Amniotic epithelial cell (primary cell): ENCODE results near the gene CPSF2.
A peak's percentile ranks its signal among the peaks of the same experiment; 100 is the strongest.

Experiments used
- DNase-seq: peaks from one replicate; pipeline ENCODE4 v3.0.0-alpha.2; 2010; ENCODE audit warnings: low read depth

The CPSF2 gene

GRCh38 chr14:92121670-92122350 is at the start of gene CPSF2, which contains the start of gene NDUFB1:
Gene CPSF2, plus strand, starts transcription at chr14:92121969. Its CDS starts 9,016 bp downstream, at chr14:92130985.
Gene NDUFB1, minus strand, starts transcription at chr14:92121706. Its CDS starts 4,069 bp downstream, at chr14:92117637.
- peak; percentile 67 for DNase-seq

GRCh38 chr14:92074555-92074954 is 47.2 kb upstream of the CPSF2 start:
- DNase-seq = peak; percentile 79

- no peak for DNase-seq
Measured at GRCh38 chr14:92088494-92088893, 33.3 kb upstream of the CPSF2 start.

GRCh38 chr14:92093320-92093719 is 28.4 kb upstream of the CPSF2 start:
- DNase-seq = no peak

- no peak for DNase-seq
Measured at GRCh38 chr14:92099802-92100201, 22.0 kb upstream of the CPSF2 start.

GRCh38 chr14:92103363-92103989 is 18.3 kb upstream of the CPSF2 start:
- no peak for DNase-seq

GRCh38 chr14:92105073-92105892 is 16.5 kb upstream of the CPSF2 start:
- DNase-seq = peak; percentile 57

- peak; percentile 36 for DNase-seq
Measured at GRCh38 chr14:92105893-92106142, 16.0 kb upstream of the CPSF2 start.

GRCh38 chr14:92106143-92106926 is 15.4 kb upstream of the CPSF2 start, which contains the start of gene ATXN3:
Gene ATXN3, minus strand, starts transcription at chr14:92106582. Its CDS starts 30 bp downstream, at chr14:92106552.
- peak; percentile 99 for DNase-seq

GRCh38 chr14:92108345-92109254 is 13.2 kb upstream of the CPSF2 start:
- DNase-seq = no peak

- no peak for DNase-seq
Measured at GRCh38 chr14:92109490-92109889, 12.3 kb upstream of the CPSF2 start.

GRCh38 chr14:92121207-92121669 is 531 bp upstream of the CPSF2 start:
- peak; percentile 37 for DNase-seq

GRCh38 chr14:92122351-92122677 is 545 bp downstream of the CPSF2 start:
- peak; percentile 37 for DNase-seq

GRCh38 chr14:92122761-92123160 is 992 bp downstream of the CPSF2 start:
- DNase-seq = no peak

GRCh38 chr14:92134456-92134855 is 12.7 kb downstream of the CPSF2 start:
- DNase-seq = no peak

GRCh38 chr14:92135269-92135668 is 13.5 kb downstream of the CPSF2 start:
- DNase-seq = peak; percentile 59

- peak; percentile 20 for DNase-seq
Measured at GRCh38 chr14:92143309-92143708, 21.5 kb downstream of the CPSF2 start.

GRCh38 chr14:92143962-92144361 is 22.2 kb downstream of the CPSF2 start:
- peak; percentile 77 for DNase-seq

GRCh38 chr14:92144708-92145107 is 22.9 kb downstream of the CPSF2 start:
- DNase-seq = peak; percentile 87

GRCh38 chr14:92153581-92153980 is 31.8 kb downstream of the CPSF2 start:
- no peak for DNase-seq
